ENCODE results near the gene IGF2BP3.

IGF2BP3 gene

DNA sequence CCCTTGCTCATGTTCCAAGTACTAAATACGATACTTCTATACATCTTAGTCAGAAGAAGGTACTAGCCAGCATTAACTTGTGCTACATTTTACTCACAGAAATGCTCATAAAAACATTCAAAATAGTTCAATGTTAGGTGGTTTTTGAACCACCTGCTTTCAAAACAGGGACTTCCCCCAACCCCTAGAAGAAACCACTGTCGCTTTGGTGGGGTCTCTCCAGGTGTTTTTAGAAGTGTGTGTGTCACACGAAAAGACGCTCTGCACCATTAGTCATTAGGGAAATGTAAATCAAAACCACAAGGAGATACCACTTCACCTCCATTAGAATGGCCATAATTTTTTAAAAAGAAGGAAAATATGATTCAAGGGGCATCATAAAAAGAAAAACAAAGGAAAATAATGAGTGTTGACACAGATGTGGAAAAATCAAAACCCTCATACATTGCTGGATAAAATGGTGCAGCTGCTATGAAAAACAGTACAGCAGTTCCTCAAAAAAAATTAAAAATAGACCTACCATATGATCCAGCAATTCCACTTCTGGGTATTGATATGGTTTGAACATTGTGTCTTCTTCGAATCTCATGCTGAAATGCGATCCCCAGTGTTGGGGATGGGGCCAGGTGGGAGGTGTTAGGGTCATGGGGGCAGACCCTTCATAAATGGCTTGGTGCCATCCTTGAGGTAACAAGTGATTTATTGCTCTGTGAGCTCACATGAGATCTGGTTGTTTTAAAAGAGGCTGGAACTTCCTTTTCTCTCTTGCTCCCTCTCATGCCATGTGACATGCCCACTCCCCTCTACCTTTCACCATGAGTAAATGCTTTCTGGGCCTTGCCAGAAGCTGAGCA is 96.9 kb downstream of the IGF2BP3 start:
- DNase-seq, result no peak

DNA sequence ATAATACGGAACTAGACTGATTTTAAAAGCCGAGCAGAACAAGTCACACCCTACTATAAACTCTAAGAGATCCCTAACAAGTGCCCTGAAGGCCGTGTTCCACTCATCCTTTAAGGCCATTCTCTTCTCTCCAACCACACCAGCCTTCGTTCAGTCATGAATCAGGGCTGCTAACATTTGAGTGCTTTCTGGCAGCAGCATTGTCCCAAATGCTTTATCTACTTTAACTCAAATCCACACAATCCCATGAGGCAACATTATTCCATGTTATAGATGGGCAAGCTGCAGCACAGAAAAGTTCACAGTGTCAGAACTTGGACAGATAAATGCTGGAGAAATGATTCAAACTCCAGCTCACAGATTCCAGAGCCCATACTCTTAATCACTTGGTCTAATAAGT is 97.7 kb downstream of the IGF2BP3 start:
- no peak for DNase-seq

- DNase-seq, result no peak
Observed at GRCh38 chr7:23371654-23372053, 98.6 kb downstream of the IGF2BP3 start.

GRCh38 chr7:23369695-23370404 is 100.4 kb downstream of the IGF2BP3 start:
- no peak for DNase-seq

- no peak for DNase-seq
Observed at GRCh38 chr7:23369100-23369499, 101.2 kb downstream of the IGF2BP3 start.

- no peak for DNase-seq
Observed at GRCh38 chr7:23358152-23358674, 112.1 kb downstream of the IGF2BP3 start.

- no peak for DNase-seq
Observed at GRCh38 chr7:23357190-23358093, 112.8 kb downstream of the IGF2BP3 start.

- DNase-seq, result no peak
Observed at GRCh38 chr7:23356726-23357125, 113.6 kb downstream of the IGF2BP3 start.

DNA sequence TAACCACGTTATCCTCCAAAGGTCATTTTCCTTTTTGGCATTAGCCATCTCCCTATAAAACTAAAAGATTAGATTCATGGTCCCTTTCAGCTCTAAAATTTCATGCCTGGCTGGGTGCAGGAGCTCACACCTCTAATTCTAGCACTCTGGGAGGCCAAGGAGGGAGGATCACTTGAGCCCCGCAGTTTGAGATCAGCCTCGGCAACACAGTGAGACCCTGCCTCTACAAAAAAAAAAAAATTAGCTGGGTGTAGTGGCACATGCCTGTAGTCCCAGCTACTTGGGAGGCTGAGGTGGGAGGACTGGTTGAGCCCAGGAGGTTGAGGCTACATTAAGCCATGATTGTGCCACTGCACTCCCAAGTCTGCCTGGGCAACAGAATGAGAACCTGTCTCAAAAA is 114.1 kb downstream of the IGF2BP3 start:
- DNase-seq, result no peak

DNA sequence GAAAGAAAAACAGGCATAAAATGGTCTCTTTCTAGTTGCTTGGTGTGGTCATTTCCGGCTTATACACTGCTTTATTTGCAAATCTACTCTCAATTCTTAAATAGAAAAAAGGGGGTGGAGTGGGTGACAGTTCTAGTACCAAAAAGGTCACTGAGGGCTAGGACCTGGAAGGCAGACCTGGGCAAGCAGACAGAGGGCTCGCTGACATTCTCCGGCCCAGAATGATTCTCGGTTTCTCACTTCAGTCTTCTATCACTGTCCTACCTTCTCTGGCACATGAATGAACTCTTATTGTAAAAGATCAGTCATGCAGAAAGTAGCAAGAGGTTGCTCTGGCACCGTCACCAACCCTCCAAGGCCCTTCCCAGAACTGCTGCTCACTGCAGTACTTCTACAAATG is 117.1 kb downstream of the IGF2BP3 start:
- DNase-seq, result no peak

GRCh38 chr7:23350466-23350865 is 119.8 kb downstream of the IGF2BP3 start:
- DNase-seq, result no peak

- no peak for DNase-seq
Observed at GRCh38 chr7:23349484-23350157, 120.7 kb downstream of the IGF2BP3 start.

- DNase-seq, result no peak
Observed at GRCh38 chr7:23347682-23348180, 122.6 kb downstream of the IGF2BP3 start.

DNA sequence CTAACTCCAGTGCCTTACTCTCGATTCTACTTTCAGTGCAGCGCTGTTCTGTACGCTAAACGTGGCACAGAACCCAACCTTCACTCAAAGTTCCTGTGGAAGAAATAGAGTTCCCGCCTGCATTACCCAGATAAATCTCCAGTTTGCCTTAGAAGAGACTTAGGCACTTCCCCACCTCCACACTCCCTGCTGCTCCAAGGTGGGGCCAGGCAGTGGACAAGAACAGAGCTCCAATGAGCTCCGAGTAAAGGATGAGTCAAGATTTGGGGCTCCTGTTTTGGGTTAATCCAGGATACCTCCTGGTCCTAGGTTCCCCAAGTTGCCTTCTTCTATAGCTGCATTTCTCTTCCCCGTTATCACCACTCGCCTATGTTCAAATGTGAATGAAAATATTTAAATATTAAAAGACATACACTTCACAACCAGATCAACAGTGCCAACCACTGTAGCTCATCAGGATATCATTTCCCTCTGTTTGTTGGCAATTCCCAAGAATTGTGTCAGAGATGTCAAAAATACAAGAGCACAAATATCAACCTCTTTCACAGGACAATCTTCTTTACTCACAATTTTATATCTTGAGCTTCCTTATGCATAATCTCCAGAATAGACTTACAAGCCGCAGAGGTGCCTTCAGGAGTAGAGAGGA is 123.1 kb downstream of the IGF2BP3 start:
- no peak for DNase-seq

DNA sequence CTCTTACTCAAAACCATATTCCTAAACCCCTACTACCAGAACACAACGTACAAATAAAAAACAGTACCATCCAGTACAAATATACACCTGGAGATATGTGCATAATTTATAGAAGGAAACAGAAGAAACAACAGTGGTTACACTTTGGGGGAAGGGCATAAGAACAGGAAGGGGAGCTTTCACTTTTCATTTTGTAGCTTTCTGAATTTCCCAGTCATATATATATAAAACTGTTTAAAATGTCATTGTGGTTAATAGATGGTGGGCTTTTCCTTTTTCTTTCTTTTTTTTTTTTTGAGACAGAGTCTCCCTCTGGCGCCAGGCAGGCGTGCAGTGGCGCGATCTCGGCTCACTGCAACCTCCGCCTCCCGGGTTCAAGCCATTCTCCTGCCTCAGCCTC is 124.0 kb downstream of the IGF2BP3 start:
- no peak for DNase-seq

DNA sequence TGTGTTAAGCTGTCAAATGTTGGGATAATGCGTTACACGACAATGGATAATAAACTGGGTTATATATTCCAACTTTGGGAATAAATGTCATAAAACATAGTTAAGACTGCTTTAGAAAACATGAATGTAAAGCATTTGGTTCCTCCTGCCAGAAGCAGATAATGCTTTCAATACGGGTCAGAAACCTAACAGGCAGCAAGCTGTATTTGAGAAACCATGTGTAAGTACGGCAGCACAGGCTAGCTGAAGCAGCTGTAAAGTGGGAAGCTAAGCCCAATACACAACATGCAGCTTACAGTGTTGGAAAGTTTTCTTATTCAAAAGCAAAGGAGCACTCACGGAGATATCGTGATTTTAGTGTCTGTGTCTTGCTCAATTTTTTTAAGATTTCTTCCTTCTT is 124.7 kb downstream of the IGF2BP3 start:
- no peak for DNase-seq

- no peak for DNase-seq
Observed at GRCh38 chr7:23343806-23344475, 126.3 kb downstream of the IGF2BP3 start.

DNA sequence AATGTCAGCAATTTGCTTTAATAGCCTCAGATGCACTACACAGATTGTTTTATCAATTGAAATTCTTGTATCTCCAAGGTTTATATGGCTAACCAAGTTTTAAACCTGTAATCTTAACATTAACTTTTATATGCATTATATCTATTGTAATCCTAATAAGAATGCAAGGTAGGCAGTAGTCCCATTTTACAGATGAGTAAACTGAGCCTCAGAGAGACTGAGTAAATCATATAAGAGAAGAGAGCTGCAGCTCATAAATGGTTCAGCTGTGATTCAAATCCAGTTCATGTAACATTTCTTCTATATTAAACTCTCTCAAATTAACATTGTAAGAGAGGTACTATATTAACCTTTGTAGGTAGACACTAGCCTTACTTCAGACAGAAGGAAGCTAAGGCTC is 127.2 kb downstream of the IGF2BP3 start:
- no peak for DNase-seq

DNA sequence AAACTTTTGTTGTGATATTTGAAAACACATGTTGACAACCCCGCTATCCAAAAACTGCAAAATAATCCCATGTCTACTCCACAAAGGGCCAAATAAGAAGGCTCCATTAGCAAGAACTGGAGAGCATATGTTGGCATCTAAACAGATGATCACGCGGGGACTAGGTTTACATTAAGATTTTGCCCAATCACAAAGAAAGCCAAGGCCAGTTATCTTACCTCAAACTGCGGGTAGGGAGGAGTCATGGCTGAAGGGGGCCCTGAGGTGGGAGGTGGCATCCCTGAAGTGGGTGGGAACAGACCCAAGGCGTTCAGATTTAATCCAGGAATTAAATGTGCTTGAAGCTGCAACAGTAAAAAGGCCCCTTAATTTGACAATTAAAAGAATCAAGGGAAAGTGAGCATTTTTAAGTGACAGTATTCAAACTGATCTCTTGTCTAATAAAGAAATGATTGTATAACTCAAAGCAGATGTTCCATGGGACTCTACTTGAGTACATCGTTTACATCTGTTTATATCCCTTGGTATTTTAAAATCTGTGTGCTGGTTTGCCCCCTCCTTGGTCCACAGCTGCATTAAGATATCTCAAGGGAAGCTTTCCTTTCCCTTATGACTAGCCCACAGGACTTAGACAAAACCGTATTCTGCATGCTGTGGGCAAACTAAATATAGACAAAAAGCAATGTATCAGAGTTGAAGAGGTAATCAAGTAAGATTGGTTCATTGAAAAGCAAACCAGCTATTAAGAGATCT is 128.3 kb downstream of the IGF2BP3 start:
- DNase-seq, result no peak

- DNase-seq, result no peak
Observed at GRCh38 chr7:23338863-23339262, 131.4 kb downstream of the IGF2BP3 start.

Data from activated gamma-delta T cell (primary cell).